Astrocyte (in vitro differentiated cells and primary cell): ENCODE measurements around the gene PDZD2. TPM values are rescaled to one million over a fixed set of nuclear protein-coding genes. Genes with fewer than 3 reads are reported as not detected.

Experiments used
- DNase-seq: peaks from one replicate; pipeline ENCODE4 v3.0.0-alpha.2; 2010; ENCODE audit warnings: low read depth
- FAIRE-seq: peaks from 2 replicates; lab custom pipeline; 2011; peaks lifted over from hg19 to GRCh38; lab: Jason Lieb, UNC
- H2AFZ ChIP-seq: 2 replicates; pipeline ENCODE4 v1.6.0; 2012; ENCODE audit warnings: low read depth, low read length, inconsistent platforms
- H3K27ac ChIP-seq: 2 replicates; pipeline ENCODE4 v1.5.1; 2011; ENCODE audit warnings: low read depth, low read length, inconsistent platforms
- H3K27me3 ChIP-seq: 2 replicates; pipeline ENCODE4 v1.6.0; 2011; ENCODE audit warnings: low read length, inconsistent platforms; ENCODE audit not compliant: insufficient read depth
- H3K36me3 ChIP-seq: 2 replicates; pipeline ENCODE4 v1.5.1; 2011; ENCODE audit warnings: low read length, inconsistent platforms; ENCODE audit not compliant: insufficient read depth
- H3K4me1 ChIP-seq: 2 replicates; pipeline ENCODE4 v1.5.1; 2011; ENCODE audit warnings: low read length, inconsistent platforms; ENCODE audit not compliant: insufficient read depth
- H3K4me2 ChIP-seq: 2 replicates; pipeline ENCODE4 v1.6.0; 2012; ENCODE audit warnings: low read length, inconsistent platforms
- H3K4me3 ChIP-seq: 2 replicates; pipeline ENCODE4 v1.5.1; 2011; ENCODE audit warnings: low read depth, mild to moderate bottlenecking, low read length, inconsistent platforms; ENCODE audit not compliant: insufficient read depth
- H3K79me2 ChIP-seq: 2 replicates; pipeline ENCODE4 v1.6.0; 2012; ENCODE audit warnings: mild to moderate bottlenecking, low read length, inconsistent platforms; ENCODE audit not compliant: insufficient read depth
- H3K9ac ChIP-seq: 2 replicates; pipeline ENCODE4 v1.6.0; 2012; ENCODE audit warnings: mild to moderate bottlenecking, low read length, inconsistent platforms
- H3K9me3 ChIP-seq: 2 replicates; pipeline ENCODE4 v1.5.1; 2012; ENCODE audit warnings: low read depth, mild to moderate bottlenecking, low read length, inconsistent platforms; ENCODE audit not compliant: insufficient read depth
- H4K20me1 ChIP-seq: 2 replicates; pipeline ENCODE4 v1.6.0; 2012; ENCODE audit warnings: low read length, inconsistent platforms; ENCODE audit not compliant: insufficient read depth
- H3K27ac Mint-ChIP-seq: one replicate; pipeline ENCODE4 v1.8.0; 2021; ENCODE audit warnings: mild to moderate bottlenecking, mixed read lengths; ENCODE audit not compliant: unreplicated experiment
- H3K27me3 Mint-ChIP-seq: one replicate; pipeline ENCODE4 v1.8.0; 2021; ENCODE audit warnings: low read depth, mixed read lengths; ENCODE audit not compliant: unreplicated experiment
- H3K36me3 Mint-ChIP-seq: one replicate; pipeline ENCODE4 v1.8.0; 2021; ENCODE audit warnings: low read depth, mixed read lengths; ENCODE audit not compliant: unreplicated experiment
- H3K4me1 Mint-ChIP-seq: one replicate; pipeline ENCODE4 v1.8.0; 2021; ENCODE audit warnings: low read depth, mixed read lengths; ENCODE audit not compliant: unreplicated experiment
- H3K4me3 Mint-ChIP-seq: one replicate; pipeline ENCODE4 v1.8.0; 2021; ENCODE audit warnings: mild to moderate bottlenecking, moderate library complexity, mixed read lengths; ENCODE audit not compliant: unreplicated experiment
- H3K9me3 Mint-ChIP-seq: one replicate; pipeline ENCODE4 v1.8.0; 2021; ENCODE audit warnings: mild to moderate bottlenecking, mixed read lengths; ENCODE audit not compliant: unreplicated experiment
- EZH2 ChIP-seq: IDR thresholded peaks from 2 replicates; pipeline ENCODE4 v1.6.1; 2012; ENCODE audit warnings: mild to moderate bottlenecking, low read length, inconsistent platforms; ENCODE audit not compliant: insufficient read depth
- total RNA-seq: library from RNA; stranded (reverse); gene quantifications from 2 replicates; pipeline ENCODE4 v1.2.1, GENCODE V29; 2021
- TF ChIP-seq, protein P1 (sequence below): IDR thresholded peaks from 2 replicates; pipeline ENCODE4 v1.5.1; 2011; ENCODE audit warnings: low read depth, mild to moderate bottlenecking, inconsistent platforms, low read length, moderate library complexity; ENCODE audit not compliant: insufficient read depth

Gene PDZD2
- total RNA-seq, 1 donor from 2014 or later: 10.3 TPM

DNA sequence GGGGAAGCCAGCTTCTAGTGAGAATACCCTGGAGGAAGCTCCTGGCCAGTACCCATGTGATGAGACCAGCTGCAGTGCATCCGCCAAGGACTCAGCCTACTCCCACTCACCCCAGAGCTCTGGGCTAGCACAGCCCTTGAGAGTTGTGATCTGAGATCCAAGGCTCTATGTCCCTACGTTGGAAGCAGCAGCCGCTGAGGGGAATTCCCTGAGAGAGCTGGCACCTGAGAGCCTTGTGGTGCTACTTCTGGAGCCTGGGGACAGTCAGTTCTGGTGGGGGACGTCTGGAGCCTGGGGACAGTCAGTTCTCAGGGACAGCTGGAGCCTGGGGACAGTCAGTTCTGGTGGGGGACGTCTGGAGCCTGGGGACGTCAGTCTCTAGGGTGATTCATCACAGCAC, 39.2 kb downstream of the PDZD2 start:
- Histone ChIP-seq H3K9ac (no peak overlapping the region), H3K79me2 (no peaks in the 10 kb centered on the region), H3K4me2 (no peak overlapping the region), H3K9me3 (no peaks in the 10 kb centered on the region), H3K4me1 (no peaks in the 10 kb centered on the region), H3K27ac (no peak overlapping the region), H4K20me1 (no peaks in the 10 kb centered on the region), H3K36me3 (no peaks in the 10 kb centered on the region), H3K4me3 (no peak overlapping the region), H2AFZ (no peak overlapping the region), H3K27me3 (peaks cover 11% of the 10 kb centered on the region)
- Mint-ChIP-seq H3K9me3 (no peaks in the 10 kb centered on the region), H3K4me3 (no peak overlapping the region), H3K4me1 (no peaks in the 10 kb centered on the region), H3K27ac (no peak overlapping the region), H3K27me3 (peaks cover 3% of the 10 kb centered on the region), H3K36me3 (no peaks in the 10 kb centered on the region)
- DNase-seq (no peak), FAIRE-seq (no peak)
- TF ChIP-seq EZH2: no peak
- TF ChIP-seq, protein P1, sequence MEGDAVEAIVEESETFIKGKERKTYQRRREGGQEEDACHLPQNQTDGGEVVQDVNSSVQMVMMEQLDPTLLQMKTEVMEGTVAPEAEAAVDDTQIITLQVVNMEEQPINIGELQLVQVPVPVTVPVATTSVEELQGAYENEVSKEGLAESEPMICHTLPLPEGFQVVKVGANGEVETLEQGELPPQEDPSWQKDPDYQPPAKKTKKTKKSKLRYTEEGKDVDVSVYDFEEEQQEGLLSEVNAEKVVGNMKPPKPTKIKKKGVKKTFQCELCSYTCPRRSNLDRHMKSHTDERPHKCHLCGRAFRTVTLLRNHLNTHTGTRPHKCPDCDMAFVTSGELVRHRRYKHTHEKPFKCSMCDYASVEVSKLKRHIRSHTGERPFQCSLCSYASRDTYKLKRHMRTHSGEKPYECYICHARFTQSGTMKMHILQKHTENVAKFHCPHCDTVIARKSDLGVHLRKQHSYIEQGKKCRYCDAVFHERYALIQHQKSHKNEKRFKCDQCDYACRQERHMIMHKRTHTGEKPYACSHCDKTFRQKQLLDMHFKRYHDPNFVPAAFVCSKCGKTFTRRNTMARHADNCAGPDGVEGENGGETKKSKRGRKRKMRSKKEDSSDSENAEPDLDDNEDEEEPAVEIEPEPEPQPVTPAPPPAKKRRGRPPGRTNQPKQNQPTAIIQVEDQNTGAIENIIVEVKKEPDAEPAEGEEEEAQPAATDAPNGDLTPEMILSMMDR: no peak

DNA sequence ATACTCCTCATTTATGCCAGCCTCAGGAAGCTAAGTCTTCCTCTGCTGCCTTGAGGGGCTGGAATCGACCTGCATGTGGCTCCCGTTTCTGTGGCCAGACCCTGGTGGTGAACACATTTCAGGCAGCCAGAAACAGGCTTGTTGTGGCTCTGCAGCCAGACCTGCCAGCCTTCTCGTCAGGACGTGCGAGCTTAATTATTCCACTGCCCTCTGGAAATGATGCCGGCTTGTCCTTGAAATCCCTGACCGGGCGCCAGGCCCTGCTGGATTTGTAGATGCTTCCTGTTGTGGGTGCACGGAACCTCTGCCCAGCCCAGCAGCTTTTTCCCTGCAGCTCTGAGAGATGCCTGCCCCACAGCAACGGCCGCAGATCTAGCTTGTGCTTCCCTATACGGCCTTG, 41.6 kb downstream of the PDZD2 start:
- no peak overlapping the region for H3K4me2 ChIP-seq
- H3K27ac ChIP-seq: no peak overlapping the region
- no peak overlapping the region for H2AFZ ChIP-seq
- H3K27me3 ChIP-seq: peaks cover 13% of the 10 kb centered on the region
- no peaks in the 10 kb centered on the region for H4K20me1 ChIP-seq
- Mint-ChIP-seq H3K4me1 (no peaks in the 10 kb centered on the region), H3K9me3 (no peaks in the 10 kb centered on the region), H3K4me3 (no peak overlapping the region), H3K27ac (no peak overlapping the region), H3K36me3 (no peaks in the 10 kb centered on the region), H3K27me3 (no peaks in the 10 kb centered on the region)
- TF ChIP-seq, protein P1: no peak
- no peak for TF ChIP-seq EZH2
- no peaks in the 10 kb centered on the region for H3K79me2 ChIP-seq
- no peaks in the 10 kb centered on the region for H3K4me1 ChIP-seq
- H3K9me3 ChIP-seq: no peaks in the 10 kb centered on the region
- no peak overlapping the region for H3K9ac ChIP-seq
- FAIRE-seq (no peak), DNase-seq (no peak)
- H3K4me3 ChIP-seq: no peak overlapping the region
- H3K36me3 ChIP-seq: no peaks in the 10 kb centered on the region

GRCh38 chr5:31682025-31682424, 43.1 kb downstream of the PDZD2 start:
- H3K36me3 ChIP-seq: no peaks in the 10 kb centered on the region
- no peaks in the 10 kb centered on the region for H3K4me1 Mint-ChIP-seq
- H3K9ac ChIP-seq: no peak overlapping the region
- no peaks in the 10 kb centered on the region for H3K9me3 ChIP-seq
- H3K4me3 ChIP-seq: no peak overlapping the region
- no peaks in the 10 kb centered on the region for H3K9me3 Mint-ChIP-seq
- H2AFZ ChIP-seq: no peak overlapping the region
- H3K4me1 ChIP-seq: no peaks in the 10 kb centered on the region
- no peaks in the 10 kb centered on the region for H4K20me1 ChIP-seq
- H3K27me3 ChIP-seq: peaks cover 13% of the 10 kb centered on the region
- H3K4me2 ChIP-seq: no peak overlapping the region
- FAIRE-seq: no peak
- DNase-seq: no peak
- TF ChIP-seq, protein P1: no peak
- no peak overlapping the region for H3K27ac ChIP-seq
- no peaks in the 10 kb centered on the region for H3K27me3 Mint-ChIP-seq
- H3K36me3 Mint-ChIP-seq: no peaks in the 10 kb centered on the region
- H3K4me3 Mint-ChIP-seq: no peak overlapping the region
- H3K79me2 ChIP-seq: no peaks in the 10 kb centered on the region
- no peak overlapping the region for H3K27ac Mint-ChIP-seq
